Body of pancreas (tissue), 4 donors: ENCODE results near the gene FOXP1.

ENCODE experiments used
- CTCF ChIP-seq, 7 experiments: fragments of 450-650 bp in 4 of 7; fragments of 200-600 bp in 3 of 7; sonication (generic) in 3 of 7; IDR thresholded peaks; one replicate each; pipeline ENCODE4 v1.5.1; 2016 to 2019; ENCODE audit warnings: antibody characterized with exemption in 7 of 7
- POLR2A ChIP-seq, 3 donors: fragments of 450-650 bp; IDR thresholded peaks; one replicate each; pipeline ENCODE4 v1.6.1; 2016; ENCODE audit warnings: antibody characterized with exemption in 3 of 3, mild to moderate bottlenecking in 2 of 3

- TF ChIP-seq CTCF (IDR thresholded peaks at IDR 0.05) = no peak
- TF ChIP-seq POLR2A (IDR thresholded peaks at IDR 0.05) = no peak
These were observed 598.6 kb downstream of the FOXP1 start for GRCh38 chr3:70984776-70985482.
